Cardiac muscle cell (in vitro differentiated cells and primary cell): ENCODE data around the gene IL1B. TPM values are rescaled to one million over a fixed set of nuclear protein-coding genes. Genes with fewer than 3 reads are reported as not detected.

Experiments
- DNase-seq, 2 donors: peaks; one replicate each; pipeline versions ENCODE4 v3.0.0 to v3.0.0-alpha.2; 2010 to 2017; ENCODE audit warnings: low read depth in 1 of 2, low spot score in 1 of 2
- H3K27ac ChIP-seq: fragments of 200-600 bp; sonication (generic); 2 replicates; pipeline ENCODE4 v1.5.1; 2016
- H3K27me3 ChIP-seq: fragments of 200-600 bp; sonication (generic); 2 replicates; pipeline ENCODE4 v1.6.0; 2016; ENCODE audit warnings: control low read depth
- H3K36me3 ChIP-seq: fragments of 200-600 bp; sonication (generic); 2 replicates; pipeline ENCODE4 v1.5.1; 2016; ENCODE audit warnings: control low read depth
- H3K4me1 ChIP-seq: fragments of 200-600 bp; sonication (generic); 2 replicates; pipeline ENCODE4 v1.8.1; 2017; ENCODE audit warnings: low read depth, mild to moderate bottlenecking, mixed run types
- H3K4me3 ChIP-seq: fragments of 200-600 bp; sonication (generic); 2 replicates; pipeline ENCODE4 v1.5.1; 2016; ENCODE audit warnings: mild to moderate bottlenecking
- H3K9me3 ChIP-seq: fragments of 200-600 bp; sonication (generic); 2 replicates; pipeline ENCODE4 v1.5.1; 2017; ENCODE audit warnings: low read depth, mild to moderate bottlenecking, control low read depth
- polyA plus RNA-seq: library from polyadenylated mRNA; unstranded; fragments of >200 nt; fragmentation: Nextera tagmentation; extraction: Ambion mirVana; gene quantifications from 2 replicates; pipeline ENCODE4 v1.2.1, GENCODE V29; 2016
- total RNA-seq: library from RNA; depleted of rRNA; stranded (reverse); fragments of >200 nt; gene quantifications from 2 replicates; pipeline ENCODE4 v1.2.3, GENCODE V29; 2016
- TF ChIP-seq, protein P1 (sequence below): IDR thresholded peaks from 2 replicates; pipeline ENCODE4 v1.5.1; 2012; ENCODE audit warnings: low read depth, mild to moderate bottlenecking, low read length

Gene IL1B
- total and polyA plus RNA-seq, 2 experiments from 2014 or later: not detected

GRCh38 chr2:112881217-112881985 is 44.8 kb upstream of the IL1B start:
- TF ChIP-seq, protein P1, sequence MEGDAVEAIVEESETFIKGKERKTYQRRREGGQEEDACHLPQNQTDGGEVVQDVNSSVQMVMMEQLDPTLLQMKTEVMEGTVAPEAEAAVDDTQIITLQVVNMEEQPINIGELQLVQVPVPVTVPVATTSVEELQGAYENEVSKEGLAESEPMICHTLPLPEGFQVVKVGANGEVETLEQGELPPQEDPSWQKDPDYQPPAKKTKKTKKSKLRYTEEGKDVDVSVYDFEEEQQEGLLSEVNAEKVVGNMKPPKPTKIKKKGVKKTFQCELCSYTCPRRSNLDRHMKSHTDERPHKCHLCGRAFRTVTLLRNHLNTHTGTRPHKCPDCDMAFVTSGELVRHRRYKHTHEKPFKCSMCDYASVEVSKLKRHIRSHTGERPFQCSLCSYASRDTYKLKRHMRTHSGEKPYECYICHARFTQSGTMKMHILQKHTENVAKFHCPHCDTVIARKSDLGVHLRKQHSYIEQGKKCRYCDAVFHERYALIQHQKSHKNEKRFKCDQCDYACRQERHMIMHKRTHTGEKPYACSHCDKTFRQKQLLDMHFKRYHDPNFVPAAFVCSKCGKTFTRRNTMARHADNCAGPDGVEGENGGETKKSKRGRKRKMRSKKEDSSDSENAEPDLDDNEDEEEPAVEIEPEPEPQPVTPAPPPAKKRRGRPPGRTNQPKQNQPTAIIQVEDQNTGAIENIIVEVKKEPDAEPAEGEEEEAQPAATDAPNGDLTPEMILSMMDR: no peak
- Histone ChIP-seq H3K9me3 (no peaks in the 10 kb centered on the region), H3K4me1 (no peaks in the 10 kb centered on the region), H3K4me3 (no peak overlapping the region), H3K27me3 (no peaks in the 10 kb centered on the region), H3K27ac (no peak overlapping the region), H3K36me3 (no peaks in the 10 kb centered on the region)
- DNase-seq: peak in 1 of 2 donors; percentile 92

- Histone ChIP-seq H3K9me3 (no peaks in the 10 kb centered on the region), H3K4me1 (no peaks in the 10 kb centered on the region), H3K27ac (no peak overlapping the region), H3K27me3 (no peaks in the 10 kb centered on the region), H3K36me3 (no peaks in the 10 kb centered on the region), H3K4me3 (no peak overlapping the region)
- peak in 1 of 2 donors; percentile 51 for DNase-seq
- TF ChIP-seq, protein P1: no peak
Measured at GRCh38 chr2:112880696-112881095, 44.1 kb upstream of the IL1B start.

- Histone ChIP-seq H3K27me3 (no peaks in the 10 kb centered on the region), H3K27ac (no peak overlapping the region), H3K36me3 (no peaks in the 10 kb centered on the region), H3K4me1 (no peaks in the 10 kb centered on the region), H3K9me3 (no peaks in the 10 kb centered on the region), H3K4me3 (no peak overlapping the region)
- TF ChIP-seq, protein P1: no peak
- DNase-seq: peak in 1 of 2 donors; percentile 65
Measured at GRCh38 chr2:112880091-112880531, 43.5 kb upstream of the IL1B start.

GRCh38 chr2:112879491-112880041 is 43.0 kb upstream of the IL1B start:
- Histone ChIP-seq H3K27me3 (no peaks in the 10 kb centered on the region), H3K4me3 (no peak overlapping the region), H3K36me3 (no peaks in the 10 kb centered on the region), H3K4me1 (no peaks in the 10 kb centered on the region), H3K9me3 (no peaks in the 10 kb centered on the region), H3K27ac (no peak overlapping the region)
- TF ChIP-seq, protein P1: no peak
- no peak for DNase-seq

- Histone ChIP-seq H3K36me3 (no peaks in the 10 kb centered on the region), H3K9me3 (no peaks in the 10 kb centered on the region), H3K4me3 (no peak overlapping the region), H3K27me3 (no peaks in the 10 kb centered on the region), H3K4me1 (no peaks in the 10 kb centered on the region), H3K27ac (no peak overlapping the region)
- no peak for DNase-seq
- TF ChIP-seq, protein P1: no peak
Measured at GRCh38 chr2:112877423-112877822, 40.8 kb upstream of the IL1B start.
